NCI-H2171 treated with DMSO at 0.1 percent for 48 hours (cell line): ENCODE measurements around the gene ALDH7A1.

Experiments used
- DNase-seq: peaks from one replicate; lab custom pipeline; 2025; lab: John Stamatoyannopoulos, UW

The ALDH7A1 gene

GRCh38 chr5:126534553-126534952 is 60.5 kb downstream of the ALDH7A1 start:
- no peak for DNase-seq

- DNase-seq = no peak
Observed at GRCh38 chr5:126531543-126532120, 63.4 kb downstream of the ALDH7A1 start.

GRCh38 chr5:126527892-126528291 is 67.1 kb downstream of the ALDH7A1 start:
- no peak for DNase-seq

- DNase-seq = no peak
Observed at GRCh38 chr5:126527158-126527557, 67.9 kb downstream of the ALDH7A1 start.

- DNase-seq = no peak
Observed at GRCh38 chr5:126526493-126526892, 68.5 kb downstream of the ALDH7A1 start.

GRCh38 chr5:126525630-126526245 is 69.3 kb downstream of the ALDH7A1 start:
- no peak for DNase-seq

GRCh38 chr5:126523818-126524510 is 71.1 kb downstream of the ALDH7A1 start:
- peak; percentile 6 for DNase-seq

- no peak for DNase-seq
Observed at GRCh38 chr5:126521130-126521529, 73.9 kb downstream of the ALDH7A1 start.

- no peak for DNase-seq
Observed at GRCh38 chr5:126520593-126520953, 74.4 kb downstream of the ALDH7A1 start.

- peak; percentile 66 for DNase-seq
Observed at GRCh38 chr5:126519637-126520592, 75.1 kb downstream of the ALDH7A1 start.

GRCh38 chr5:126519223-126519622 is 75.8 kb downstream of the ALDH7A1 start:
- peak; percentile 65 for DNase-seq

GRCh38 chr5:126516852-126517251 is 78.2 kb downstream of the ALDH7A1 start:
- no peak for DNase-seq

GRCh38 chr5:126516133-126516532 is 78.9 kb downstream of the ALDH7A1 start:
- DNase-seq = peak; percentile 74

- DNase-seq = peak; percentile 37
Observed at GRCh38 chr5:126515337-126515736, 79.7 kb downstream of the ALDH7A1 start.

GRCh38 chr5:126514558-126515141 is 80.4 kb downstream of the ALDH7A1 start:
- no peak for DNase-seq

- DNase-seq = no peak
Observed at GRCh38 chr5:126514131-126514557, 80.9 kb downstream of the ALDH7A1 start.

- DNase-seq = no peak
Observed at GRCh38 chr5:126513703-126514102, 81.3 kb downstream of the ALDH7A1 start.

GRCh38 chr5:126513302-126513701 is 81.7 kb downstream of the ALDH7A1 start:
- no peak for DNase-seq

- no peak for DNase-seq
Observed at GRCh38 chr5:126512451-126512850, 82.6 kb downstream of the ALDH7A1 start.

- DNase-seq = no peak
Observed at GRCh38 chr5:126511961-126512360, 83.1 kb downstream of the ALDH7A1 start.

- DNase-seq = no peak
Observed at GRCh38 chr5:126509339-126509738, 85.7 kb downstream of the ALDH7A1 start.

GRCh38 chr5:126508962-126509279 is 86.1 kb downstream of the ALDH7A1 start:
- no peak for DNase-seq
